Neural crest cell (in vitro differentiated cells): ENCODE measurements around the gene CPAMD8. TPM values are rescaled to one million over a fixed set of nuclear protein-coding genes. Genes with fewer than 3 reads are reported as not detected.
A peak's percentile ranks its signal among the peaks of the same experiment; 100 is the strongest.

ENCODE experiments used
- DNase-seq: peaks from one replicate; pipeline ENCODE4 v3.0.0; 2021; ENCODE audit warnings: low read depth, mixed read lengths, low spot score
- H3K27ac Mint-ChIP-seq: one replicate; pipeline ENCODE4 v1.8.0; 2021; ENCODE audit warnings: mild to moderate bottlenecking, mixed read lengths; ENCODE audit not compliant: unreplicated experiment
- H3K27me3 Mint-ChIP-seq: 2 replicates; pipeline ENCODE4 v1.8.0; 2021; ENCODE audit warnings: low read depth, mild to moderate bottlenecking, mixed read lengths
- H3K36me3 Mint-ChIP-seq: 2 replicates; pipeline ENCODE4 v1.8.0; 2021; ENCODE audit warnings: low read depth, mild to moderate bottlenecking, mixed read lengths
- H3K4me1 Mint-ChIP-seq: 2 replicates; pipeline ENCODE4 v1.8.0; 2021; ENCODE audit warnings: mixed read lengths
- H3K4me3 Mint-ChIP-seq: one replicate; pipeline ENCODE4 v1.8.0; 2021; ENCODE audit warnings: mild to moderate bottlenecking, mixed read lengths
- H3K9me3 Mint-ChIP-seq: 2 replicates; pipeline ENCODE4 v1.8.0; 2021; ENCODE audit warnings: mixed read lengths
- CTCF ChIP-seq: fragments of 200-600 bp; sonication (generic); conservative IDR thresholded peaks from 2 replicates; pipeline ENCODE4 v1.5.0; 2021; ENCODE audit warnings: antibody characterized with exemption, mild to moderate bottlenecking
- total RNA-seq: library from RNA; stranded (reverse); gene quantifications from 2 replicates; pipeline ENCODE4 v1.2.1, GENCODE V29; 2021

CPAMD8 gene
- total RNA-seq, 1 donor from 2014 or later, result 14.5 TPM

GRCh38 chr19:16928916-16929315 is 97.7 kb downstream of the CPAMD8 start:
- Mint-ChIP-seq H3K9me3 (peaks cover 14% of the 10 kb centered on the region), H3K4me1 (no peaks in the 10 kb centered on the region), H3K27ac (no peak overlapping the region), H3K4me3 (no peak overlapping the region), H3K27me3 (no peaks in the 10 kb centered on the region), H3K36me3 (peaks cover 37% of the 10 kb centered on the region)
- DNase-seq, result no peak
- no peak for TF ChIP-seq CTCF

GRCh38 chr19:16928351-16928750 is 98.3 kb downstream of the CPAMD8 start:
- H3K36me3 Mint-ChIP-seq, result peaks cover 31% of the 10 kb centered on the region
- H3K27me3 Mint-ChIP-seq, result no peaks in the 10 kb centered on the region
- peaks cover 9% of the 10 kb centered on the region for H3K9me3 Mint-ChIP-seq
- H3K4me3 Mint-ChIP-seq, result no peak overlapping the region
- no peaks in the 10 kb centered on the region for H3K4me1 Mint-ChIP-seq
- no peak for TF ChIP-seq CTCF
- H3K27ac Mint-ChIP-seq, result no peak overlapping the region
- no peak for DNase-seq

GRCh38 chr19:16927883-16928282 is 98.7 kb downstream of the CPAMD8 start:
- Mint-ChIP-seq H3K4me3 (no peak overlapping the region), H3K27me3 (no peaks in the 10 kb centered on the region), H3K4me1 (no peaks in the 10 kb centered on the region), H3K27ac (no peak overlapping the region), H3K9me3 (peaks cover 9% of the 10 kb centered on the region), H3K36me3 (peaks cover 30% of the 10 kb centered on the region)
- no peak for DNase-seq
- TF ChIP-seq CTCF, result no peak

GRCh38 chr19:16922949-16923348 is 103.7 kb downstream of the CPAMD8 start:
- peaks cover 18% of the 10 kb centered on the region for H3K36me3 Mint-ChIP-seq
- TF ChIP-seq CTCF, result no peak
- peaks cover 6% of the 10 kb centered on the region for H3K9me3 Mint-ChIP-seq
- H3K27ac Mint-ChIP-seq, result no peak overlapping the region
- no peak for DNase-seq
- H3K4me3 Mint-ChIP-seq, result no peak overlapping the region
- H3K4me1 Mint-ChIP-seq, result no peaks in the 10 kb centered on the region
- H3K27me3 Mint-ChIP-seq, result no peaks in the 10 kb centered on the region

GRCh38 chr19:16922592-16922934 is 104.0 kb downstream of the CPAMD8 start:
- no peak for TF ChIP-seq CTCF
- no peaks in the 10 kb centered on the region for H3K27me3 Mint-ChIP-seq
- H3K36me3 Mint-ChIP-seq, result peaks cover 17% of the 10 kb centered on the region
- no peak for DNase-seq
- no peak overlapping the region for H3K4me3 Mint-ChIP-seq
- peaks cover 6% of the 10 kb centered on the region for H3K9me3 Mint-ChIP-seq
- no peaks in the 10 kb centered on the region for H3K4me1 Mint-ChIP-seq
- H3K27ac Mint-ChIP-seq, result peak overlapping the region; percentile 19
